Middle frontal gyrus (tissue), 1 donor: ENCODE results near the gene UBR2.
"Not testable (repeated sequence)": the region's sequence is repeated elsewhere in the genome, so short reads cannot be mapped to it uniquely, and the experiment has no call there.

Experiments
- DNase-seq: peaks from one replicate; pipeline ENCODE4 v3.0.0-alpha.2; 2015; ENCODE audit warnings: low spot score; ENCODE audit errors: extremely low spot score

The UBR2 gene

DNA sequence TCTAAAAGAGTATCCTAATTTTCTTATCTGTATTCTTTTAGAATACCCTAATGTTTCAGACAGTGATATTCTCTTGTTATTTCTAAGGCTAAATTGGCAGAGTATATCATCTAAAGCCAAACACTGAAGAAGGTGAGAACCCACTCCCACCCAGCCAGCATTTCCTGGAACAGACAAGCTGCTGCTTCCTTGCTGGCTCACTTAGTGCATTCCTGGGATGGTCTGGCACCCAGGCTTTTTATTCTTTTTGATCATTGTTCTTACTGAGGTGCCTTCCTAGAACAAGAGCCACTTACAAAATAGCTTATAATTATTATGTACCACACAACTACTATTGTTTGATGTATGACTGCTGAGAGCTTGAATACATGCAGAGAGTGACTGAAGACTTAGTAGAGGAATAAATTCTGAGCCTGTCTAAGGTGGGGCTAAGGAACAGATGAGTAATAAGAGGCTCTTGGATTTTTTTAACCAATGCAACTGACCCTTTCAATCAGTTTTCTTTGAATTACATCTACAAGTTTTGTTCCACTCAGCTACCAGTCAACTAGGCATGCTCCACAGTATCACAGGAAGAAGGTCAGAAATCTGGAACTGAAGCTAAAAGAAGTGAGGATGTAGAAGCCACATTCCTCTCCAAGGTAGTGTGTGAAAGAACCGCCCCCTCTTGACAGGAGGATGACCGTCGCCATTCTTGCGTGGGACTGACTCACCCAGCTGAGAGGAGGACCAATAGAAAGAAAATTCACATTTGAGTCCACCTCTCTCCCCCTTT, 128.5 kb downstream of the UBR2 start:
- peak; percentile 13 for DNase-seq

- no peak for DNase-seq
These were observed 130.0 kb downstream of the UBR2 start for GRCh38 chr6:42693725-42694323.

GRCh38 chr6:42694586-42694985, 130.8 kb downstream of the UBR2 start:
- DNase-seq = no peak

GRCh38 chr6:42696526-42697267, 132.9 kb downstream of the UBR2 start:
- no peak for DNase-seq

DNA sequence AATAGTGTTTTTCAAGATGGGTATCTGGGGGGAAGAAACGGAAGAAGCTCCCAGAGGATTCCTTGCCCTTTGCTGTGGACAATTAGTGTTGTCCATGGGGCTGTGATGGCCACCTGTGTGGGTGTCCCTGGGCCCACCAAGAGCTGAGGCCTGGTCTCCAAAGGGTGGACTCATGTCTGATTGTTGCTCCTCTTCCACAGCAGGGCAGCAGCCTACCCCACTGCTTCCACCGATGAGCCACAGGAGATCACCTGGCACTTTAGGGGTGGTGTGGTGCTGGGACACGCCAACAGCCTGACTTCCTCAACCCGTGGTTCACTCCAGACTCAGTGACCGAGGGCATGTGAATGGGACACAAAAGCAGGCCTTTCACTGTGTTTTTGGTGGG, 133.4 kb downstream of the UBR2 start:
- DNase-seq = no peak

- no peak for DNase-seq
These were observed 134.4 kb downstream of the UBR2 start for GRCh38 chr6:42698217-42698616.

DNA sequence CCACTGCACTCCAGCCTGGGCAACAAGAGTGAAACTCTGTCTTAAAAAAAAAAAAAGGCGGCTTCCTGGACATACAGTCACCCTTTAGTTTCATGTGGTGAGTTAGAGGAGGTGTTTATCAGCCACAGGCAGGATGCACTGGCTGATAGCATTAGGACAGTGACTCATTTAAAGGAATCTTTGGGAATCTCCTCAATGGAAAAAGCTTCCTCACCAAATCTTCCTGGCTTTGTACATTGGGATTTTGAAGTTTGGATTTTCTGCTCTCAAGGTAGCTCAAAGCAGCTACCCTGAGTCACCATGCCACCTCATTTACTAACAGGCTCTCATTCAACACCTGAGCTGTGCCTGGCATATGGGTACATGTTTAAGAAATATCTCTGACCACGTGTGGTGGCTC, 138.4 kb downstream of the UBR2 start:
- no peak for DNase-seq

DNA sequence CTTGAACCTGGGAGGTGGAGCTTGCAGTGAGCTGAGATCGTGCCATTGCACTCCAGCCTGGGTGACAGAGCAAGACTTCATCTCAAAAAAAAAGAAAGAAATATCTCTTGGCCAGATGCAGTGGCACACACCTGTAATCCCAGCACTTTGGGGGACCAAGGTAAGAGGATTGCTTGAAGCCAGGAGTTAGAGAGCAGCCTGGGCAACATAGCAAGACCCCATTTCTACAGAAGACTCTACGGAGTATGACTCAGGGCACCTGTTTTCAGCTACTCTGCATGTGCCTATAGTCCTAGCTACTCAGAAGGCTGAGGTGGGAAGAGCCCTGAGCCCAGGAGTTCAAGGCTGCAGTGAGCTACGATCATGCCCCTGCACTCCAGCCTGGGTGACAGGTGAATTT, 139.0 kb downstream of the UBR2 start:
- DNase-seq = not testable (repeated sequence)

DNA sequence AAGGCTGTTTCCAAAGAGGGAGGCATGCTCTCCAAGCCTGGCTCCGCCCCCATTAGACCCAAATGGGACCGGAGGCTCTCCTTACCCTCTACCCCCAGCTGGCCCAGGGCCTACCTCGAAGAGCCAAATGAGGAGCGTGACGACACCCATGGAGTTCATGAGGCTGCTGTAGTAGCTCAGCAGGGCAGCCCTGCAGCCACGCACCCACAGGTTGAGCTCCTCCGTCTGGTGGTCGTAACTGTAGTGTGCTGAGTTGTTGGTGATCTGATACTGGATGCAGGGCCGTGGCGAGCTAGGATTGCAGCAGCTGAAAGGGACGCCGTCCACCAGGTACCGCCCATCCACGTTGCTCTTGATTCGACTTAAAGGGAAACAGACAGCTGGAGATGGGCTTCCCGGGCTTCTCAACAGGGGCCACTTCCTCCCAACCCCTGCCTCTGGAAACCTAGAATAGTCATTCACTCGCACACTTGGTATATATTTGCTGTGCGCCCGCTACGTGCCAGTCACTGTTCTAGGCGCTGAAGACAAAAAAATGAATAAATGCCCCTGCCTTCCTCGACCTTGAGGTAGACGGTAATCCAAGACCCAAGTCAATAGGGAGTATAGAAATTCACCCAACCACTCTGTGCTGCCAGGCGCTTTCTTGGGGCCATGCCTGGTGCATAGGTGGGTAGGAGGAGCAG, 140.6 kb downstream of the UBR2 start:
- no peak for DNase-seq

DNA sequence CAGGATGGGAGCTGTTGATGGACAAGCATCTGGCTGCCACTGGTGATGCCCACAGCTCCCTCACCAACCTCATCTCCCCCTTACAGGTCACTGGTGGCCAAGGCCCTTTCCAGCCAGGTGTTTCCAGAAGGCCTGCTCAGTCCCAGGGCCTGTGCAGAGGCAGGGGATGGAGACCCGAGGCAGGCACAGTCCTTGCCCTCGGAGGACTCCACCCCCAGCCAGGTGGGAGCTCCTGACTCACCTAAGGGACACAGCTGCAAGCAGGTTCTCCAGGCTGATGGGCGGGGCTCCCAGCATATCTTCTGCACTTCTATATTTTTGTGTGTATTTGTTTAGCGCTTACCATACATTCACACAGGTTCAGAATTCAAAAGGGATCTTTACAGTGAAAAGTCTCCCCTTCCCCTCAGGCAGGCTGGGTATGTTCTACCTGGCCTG, 141.1 kb downstream of the UBR2 start:
- no peak for DNase-seq

GRCh38 chr6:42707595-42707994, 143.8 kb downstream of the UBR2 start:
- no peak for DNase-seq

DNA sequence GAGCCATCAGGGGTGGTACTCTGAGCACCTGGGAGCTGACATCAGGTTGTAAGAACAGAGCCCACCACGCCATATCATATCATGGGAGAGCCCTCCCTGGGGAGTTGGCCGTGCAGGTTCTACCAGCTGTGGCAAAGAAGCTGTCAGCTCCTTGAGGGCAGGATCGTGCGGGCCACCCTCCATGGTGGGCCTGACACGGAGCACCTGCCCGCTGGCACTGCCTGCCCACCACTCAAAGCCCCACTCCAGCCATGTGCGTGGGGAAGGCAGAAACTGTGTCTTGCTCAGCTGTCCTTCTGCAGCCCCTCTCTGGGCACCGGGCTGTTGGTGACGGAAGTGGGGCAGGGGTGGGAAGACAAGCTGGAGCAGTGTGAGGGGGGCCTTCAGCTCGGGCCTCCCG, 144.3 kb downstream of the UBR2 start:
- DNase-seq = no peak

- no peak for DNase-seq
These were observed 146.0 kb downstream of the UBR2 start for GRCh38 chr6:42709871-42710270.

DNA sequence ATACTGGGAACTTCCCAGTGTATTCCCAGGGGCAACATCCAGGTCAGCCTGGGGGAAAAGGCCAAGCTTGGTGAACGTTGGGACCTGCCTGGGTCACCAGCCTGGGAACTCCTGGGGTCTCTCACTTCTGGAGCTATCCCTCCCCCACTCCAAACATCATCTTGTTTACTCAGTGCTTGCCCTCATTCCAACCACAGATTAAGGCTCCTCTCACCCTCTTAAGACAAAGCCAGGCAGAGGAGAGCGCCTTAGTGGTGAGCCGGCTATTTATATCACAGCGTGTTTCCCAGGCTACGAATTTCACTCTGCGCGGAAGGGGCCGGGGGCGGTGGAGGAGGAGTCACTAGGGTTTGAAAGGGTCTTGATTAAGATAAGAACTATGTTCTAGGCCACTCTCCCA, 146.5 kb downstream of the UBR2 start:
- DNase-seq = no peak

DNA sequence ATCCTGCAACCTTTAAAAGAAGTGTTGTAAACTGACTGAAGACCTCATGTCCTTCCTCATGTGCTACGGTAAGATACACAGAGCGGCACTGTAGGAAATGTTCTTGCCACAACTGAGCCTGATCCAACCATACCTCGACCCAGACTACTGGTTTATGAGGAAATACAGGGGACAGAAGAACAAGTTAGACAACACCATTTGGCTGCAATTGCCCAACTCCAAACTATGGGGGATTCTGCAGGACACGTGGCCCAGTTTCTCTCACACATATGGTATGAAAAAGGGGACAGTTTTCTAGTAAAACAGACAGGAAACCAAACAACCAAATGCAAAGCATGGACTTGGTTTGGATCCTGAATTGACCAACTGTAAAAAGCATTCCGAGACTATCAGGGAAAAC, 148.1 kb downstream of the UBR2 start:
- DNase-seq = no peak

DNA sequence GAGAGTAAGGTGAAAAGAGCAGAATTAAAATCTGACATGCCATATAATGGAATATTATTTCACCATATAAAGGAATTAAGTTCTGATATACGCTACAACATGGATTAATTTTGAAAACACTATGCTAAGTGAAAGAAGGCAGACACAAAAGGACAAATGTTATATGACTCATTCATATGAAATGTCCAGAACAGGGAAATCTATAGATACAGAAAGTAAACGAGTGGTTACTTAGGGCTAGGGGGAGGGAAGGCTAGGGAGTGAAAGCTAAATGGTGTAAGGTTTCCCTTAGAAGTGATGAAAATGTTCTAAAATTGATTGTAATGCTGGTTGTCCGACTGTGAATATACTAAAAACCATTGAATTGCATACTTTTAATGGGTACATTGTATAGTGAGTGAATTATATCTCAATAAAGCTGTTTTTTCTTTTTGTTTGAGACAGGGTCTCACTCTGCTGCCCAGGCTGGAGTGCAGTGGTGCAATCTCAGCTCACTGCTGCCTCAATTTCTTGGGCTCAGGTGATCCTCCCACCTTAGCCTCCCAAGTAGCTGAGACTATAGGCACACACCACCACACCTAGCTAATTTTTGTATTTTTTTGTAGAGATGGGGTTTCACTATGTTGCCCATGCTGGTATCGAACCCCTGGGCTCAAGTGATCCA, 150.4 kb downstream of the UBR2 start:
- no peak for DNase-seq

DNA sequence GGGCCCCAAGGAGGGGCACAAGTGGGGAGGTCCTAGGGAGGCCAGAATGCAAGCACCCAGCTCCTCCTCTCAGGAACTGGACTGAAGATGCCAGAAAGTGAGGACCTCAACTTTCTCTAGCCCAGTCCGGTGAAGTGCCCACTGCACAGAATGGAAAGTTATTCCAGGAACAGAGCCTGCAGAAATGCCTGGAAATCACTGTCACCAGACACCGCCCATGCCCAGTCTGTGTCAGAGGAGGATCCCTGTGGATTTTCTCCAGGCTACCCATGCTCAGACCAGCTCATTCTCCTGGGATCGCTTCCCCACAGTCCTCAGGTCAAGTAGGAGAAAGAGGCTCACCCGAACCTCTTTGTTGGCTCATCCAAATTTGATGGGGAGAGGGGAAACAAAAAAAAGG, 152.0 kb downstream of the UBR2 start:
- no peak for DNase-seq

GRCh38 chr6:42720739-42721138, 156.9 kb downstream of the UBR2 start:
- no peak for DNase-seq

GRCh38 chr6:42722497-42722896, 158.7 kb downstream of the UBR2 start, which contains the start of gene PRPH2:
Gene PRPH2 (minus strand): TSS chr6:42722597. CDS start chr6:42722334, 263 bp downstream.
- no peak for DNase-seq

- no peak for DNase-seq
These were observed 161.0 kb downstream of the UBR2 start for GRCh38 chr6:42724825-42725224.

DNA sequence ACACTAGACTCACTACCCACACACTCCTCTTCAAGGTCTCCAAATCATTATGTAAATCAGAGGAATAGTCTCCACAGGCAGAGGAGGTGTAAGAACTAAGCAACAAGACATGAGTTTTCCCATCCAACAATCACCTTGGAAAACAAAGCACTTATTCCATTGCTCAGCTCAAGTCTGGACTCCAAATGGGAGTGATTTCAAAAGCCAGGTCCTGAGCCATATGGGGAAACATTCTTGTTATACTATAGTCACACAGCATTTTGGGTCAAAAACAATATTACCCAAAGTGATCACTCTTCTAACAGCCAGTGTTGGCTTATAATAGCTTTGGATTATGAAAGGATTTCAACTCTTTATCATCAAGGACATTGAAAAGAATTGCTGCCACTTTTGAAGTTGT, 162.2 kb downstream of the UBR2 start:
- DNase-seq = no peak
